RWPE1 (cell line): Measurements from ENCODE around the gene PPM1F.

ENCODE experiments used
- CTCF ChIA-PET: fragments of 350-600 bp; sonication (Branson Sonifier 250); formaldehyde crosslinking; extraction: SDS; loops from one replicate; lab custom pipeline; 2021; lab: Yijun Ruan, JAX
- POLR2A ChIA-PET: fragments of 400-600 bp; formaldehyde crosslinking; extraction: SDS; loops from one replicate; lab custom pipeline; 2020; ENCODE audit warnings: antibody characterized with exemption; ENCODE audit not compliant: low non-redundant PET; lab: Yijun Ruan, JAX
- DNase-seq: peaks from one replicate; pipeline ENCODE4 v3.0.0; 2012; ENCODE audit warnings: low spot score
- H3K27ac ChIP-seq: fragments of 450-650 bp; 2 replicates; pipeline ENCODE4 v1.5.1; 2017
- TF ChIP-seq, protein P1 (sequence below): fragments of 450-650 bp; conservative IDR thresholded peaks from 2 replicates; pipeline ENCODE4 v1.5.1; 2017; ENCODE audit warnings: low read depth, mild to moderate bottlenecking

The PPM1F gene

DNA sequence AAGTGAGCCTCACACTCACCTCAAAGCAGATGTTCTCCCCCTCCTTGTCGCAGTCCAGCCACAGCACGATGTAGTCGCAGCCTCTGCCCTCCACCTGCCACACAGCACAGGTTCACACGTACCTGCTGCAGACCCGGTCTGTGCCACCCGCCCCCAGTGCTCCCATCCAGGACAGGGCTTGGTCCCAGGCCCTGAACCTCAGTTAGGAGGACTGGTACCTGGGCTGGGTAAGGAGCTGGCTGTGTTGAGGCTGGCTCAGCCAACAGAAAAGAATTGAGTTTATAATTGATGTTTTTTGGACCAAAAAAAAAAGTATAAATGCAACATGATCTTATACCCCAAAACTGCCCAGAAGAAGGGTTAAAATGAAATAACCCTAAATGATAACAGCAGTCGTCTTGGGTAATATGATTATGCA is 19.2 kb upstream of the PPM1F start:
- TF ChIP-seq, protein P1, sequence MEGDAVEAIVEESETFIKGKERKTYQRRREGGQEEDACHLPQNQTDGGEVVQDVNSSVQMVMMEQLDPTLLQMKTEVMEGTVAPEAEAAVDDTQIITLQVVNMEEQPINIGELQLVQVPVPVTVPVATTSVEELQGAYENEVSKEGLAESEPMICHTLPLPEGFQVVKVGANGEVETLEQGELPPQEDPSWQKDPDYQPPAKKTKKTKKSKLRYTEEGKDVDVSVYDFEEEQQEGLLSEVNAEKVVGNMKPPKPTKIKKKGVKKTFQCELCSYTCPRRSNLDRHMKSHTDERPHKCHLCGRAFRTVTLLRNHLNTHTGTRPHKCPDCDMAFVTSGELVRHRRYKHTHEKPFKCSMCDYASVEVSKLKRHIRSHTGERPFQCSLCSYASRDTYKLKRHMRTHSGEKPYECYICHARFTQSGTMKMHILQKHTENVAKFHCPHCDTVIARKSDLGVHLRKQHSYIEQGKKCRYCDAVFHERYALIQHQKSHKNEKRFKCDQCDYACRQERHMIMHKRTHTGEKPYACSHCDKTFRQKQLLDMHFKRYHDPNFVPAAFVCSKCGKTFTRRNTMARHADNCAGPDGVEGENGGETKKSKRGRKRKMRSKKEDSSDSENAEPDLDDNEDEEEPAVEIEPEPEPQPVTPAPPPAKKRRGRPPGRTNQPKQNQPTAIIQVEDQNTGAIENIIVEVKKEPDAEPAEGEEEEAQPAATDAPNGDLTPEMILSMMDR: no peak
- ChIA-PET POLR2A (interaction anchor here (0.7 kb wide), 1 partner anchor 309 kb away, joined by 3 read pairs; no protein-coding TSS in a partner anchor), CTCF (interaction anchor here (0.6 to 1.3 kb wide), 7 partner anchors 10 to 1621 kb away, joined by 3 to 6 read pairs (median 3); no protein-coding TSS in a partner anchor)
- H3K27ac ChIP-seq: no peak overlapping the region
- no peak for DNase-seq

DNA sequence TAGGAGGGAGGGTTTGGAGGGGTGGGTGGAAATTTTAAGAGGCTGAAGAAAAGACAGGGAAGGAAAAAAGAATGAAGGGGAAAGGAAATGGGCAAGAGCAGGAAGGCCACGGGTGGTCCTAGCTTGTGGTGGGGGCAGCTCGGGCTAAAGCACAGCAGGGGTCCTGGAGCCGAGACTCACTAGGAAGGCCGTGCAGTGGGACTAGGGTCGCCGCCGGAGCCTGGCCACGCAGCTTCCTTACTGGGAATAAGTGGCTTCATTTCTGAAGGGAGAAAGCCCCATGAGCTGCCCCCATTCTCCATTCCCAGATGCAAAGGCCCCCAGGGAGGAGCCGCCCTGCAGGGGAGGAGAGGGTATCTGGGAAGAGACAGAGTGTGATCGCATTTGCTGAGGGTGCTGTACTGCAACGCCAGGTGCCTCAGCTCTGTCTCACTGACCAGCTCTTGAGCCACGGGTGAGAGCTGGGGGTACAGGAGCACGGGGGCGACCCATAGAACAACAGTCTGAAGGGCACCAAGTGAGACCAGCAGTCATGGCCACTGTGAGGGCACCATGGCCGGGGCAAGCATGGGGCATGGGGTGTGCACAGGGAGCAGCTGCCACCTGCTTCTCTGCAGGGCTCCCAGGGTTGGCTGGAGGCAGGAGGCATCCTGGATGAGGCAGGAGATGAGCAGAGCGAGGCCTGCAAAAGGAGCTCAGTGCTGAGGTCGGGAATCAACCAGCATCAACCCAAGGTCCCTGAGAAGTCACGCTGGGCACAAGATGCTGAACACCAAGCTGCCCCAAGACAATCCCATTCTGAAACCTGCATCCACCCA is 18.4 kb upstream of the PPM1F start:
- TF ChIP-seq, protein P1: no peak
- POLR2A ChIA-PET: interaction anchor here (0.7 kb wide), 1 partner anchor 308 kb away, joined by 3 read pairs; no protein-coding TSS in a partner anchor

DNA sequence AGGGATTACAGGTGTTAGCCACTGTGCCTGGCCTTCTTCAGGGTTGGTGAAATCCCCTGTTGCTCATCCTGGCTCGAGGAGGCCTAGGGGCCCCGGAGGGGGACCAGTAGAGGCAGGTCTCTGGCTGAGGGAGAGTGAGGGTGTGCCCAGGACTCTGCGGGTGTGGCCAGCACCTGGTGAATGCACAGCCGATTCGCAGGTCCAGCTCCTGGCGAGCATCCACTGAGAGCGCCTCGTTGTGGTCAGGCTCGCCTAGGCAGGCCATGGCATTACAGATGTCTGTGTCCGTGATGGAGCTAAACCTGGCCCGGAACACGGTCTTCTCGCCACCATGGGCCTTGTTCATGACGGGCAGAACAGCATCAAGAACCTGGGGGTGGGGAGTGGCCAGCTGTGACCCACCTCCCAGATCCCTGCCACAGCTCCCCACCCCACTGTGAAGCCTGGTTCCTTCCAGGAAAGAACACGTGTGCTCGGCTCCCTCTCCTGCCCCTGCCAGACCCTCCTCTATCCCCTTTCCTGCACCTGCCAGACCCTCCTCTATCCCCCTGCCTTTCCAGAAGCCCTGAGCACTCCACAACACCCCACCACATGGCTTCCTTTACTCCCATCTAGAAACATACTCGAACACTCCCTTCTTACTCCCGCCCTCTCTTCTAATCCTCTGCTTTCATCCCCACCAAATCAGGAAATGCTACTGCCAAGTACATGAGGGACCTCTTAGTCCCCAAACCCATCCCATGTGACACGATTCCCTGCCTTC is 17.6 kb upstream of the PPM1F start:
- H3K27ac ChIP-seq: peak overlapping the region; percentile 52
- TF ChIP-seq, protein P1: no peak
- no peak for DNase-seq
- ChIA-PET CTCF (interaction anchor here (0.6 to 0.9 kb wide), 2 partner anchors 17 to 32 kb away, joined by 3 to 4 read pairs; no protein-coding TSS in a partner anchor), POLR2A (no interaction called here)

More for the DNA sequence above, 18.4 kb upstream of the PPM1F start:
- peak overlapping the region; percentile 52; the same call in 1 of the 2 replicates for H3K27ac ChIP-seq
- no peak for DNase-seq
- CTCF ChIA-PET: interaction anchor here (0.9 to 1.3 kb wide), 3 partner anchors 18 to 91 kb away, joined by 3 to 4 read pairs (median 3); no protein-coding TSS in a partner anchor

DNA sequence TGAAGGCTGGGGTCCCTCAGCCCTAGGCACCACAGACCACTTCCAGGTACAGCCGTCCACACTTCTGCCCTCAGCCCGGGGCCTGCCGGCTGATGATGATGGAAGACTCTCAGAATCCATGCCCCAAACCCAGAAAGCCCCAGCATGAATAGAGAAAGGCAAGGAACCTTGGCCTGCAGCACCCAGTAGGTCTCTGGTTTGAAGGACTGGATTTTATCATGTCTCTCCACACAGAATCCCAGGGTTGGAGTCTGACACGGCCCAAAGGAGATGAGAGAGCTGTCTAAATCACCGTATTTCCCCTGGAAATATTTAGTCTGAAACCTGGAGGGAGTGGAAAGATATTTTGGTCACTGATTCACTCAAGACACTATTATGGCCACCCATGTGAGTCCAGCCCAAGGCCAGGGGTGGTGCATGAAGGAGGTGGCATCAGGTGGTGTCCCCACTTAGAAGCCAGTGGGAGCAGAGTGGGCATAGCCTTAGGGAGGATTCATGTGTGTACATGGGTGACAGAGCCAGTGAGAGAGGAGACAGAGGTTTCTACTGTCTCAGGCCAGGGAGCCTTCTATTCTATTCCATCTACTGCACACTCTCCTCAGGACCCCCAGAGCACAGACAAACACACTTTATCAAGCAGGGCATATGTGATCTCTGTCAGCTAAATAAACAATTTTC is 15.9 kb upstream of the PPM1F start:
- POLR2A ChIA-PET: no interaction called here
- TF ChIP-seq, protein P1: no peak
- CTCF ChIA-PET: no interaction called here
- no peak for DNase-seq
- H3K27ac ChIP-seq: no peak overlapping the region

DNA sequence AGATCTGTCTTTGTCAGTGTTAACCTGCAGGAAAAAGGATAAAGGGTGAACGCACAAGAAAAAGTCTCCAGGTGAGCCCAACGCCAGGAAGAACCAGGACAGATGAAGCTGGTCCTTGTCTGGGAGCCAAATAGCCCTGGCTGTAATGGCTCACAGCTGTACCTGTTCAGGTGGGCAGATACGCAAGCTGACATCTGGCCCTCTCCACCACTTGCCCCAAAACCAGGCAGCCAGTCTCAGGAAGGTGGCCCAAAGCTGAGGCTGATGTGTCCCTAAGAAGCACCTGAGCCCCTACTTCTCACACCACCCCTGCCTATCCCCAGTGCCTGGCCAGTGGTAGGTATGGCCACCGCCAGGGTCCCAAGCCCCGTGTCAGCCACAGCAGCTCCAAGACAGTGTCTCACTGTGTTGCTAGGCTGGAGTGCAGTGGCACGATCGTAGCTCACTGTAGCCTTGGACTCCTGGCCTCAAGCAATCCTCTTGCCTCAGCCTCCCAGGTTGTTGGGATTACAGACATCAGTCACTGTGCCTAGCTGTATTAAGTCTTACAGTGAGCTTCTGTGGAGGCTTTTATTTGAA is 15.1 kb upstream of the PPM1F start:
- TF ChIP-seq, protein P1: no peak
- no peak for DNase-seq
- no peak overlapping the region for H3K27ac ChIP-seq
- ChIA-PET CTCF (interaction anchor here (1.1 kb wide), 1 partner anchor 15 kb away, joined by 3 read pairs; the partner anchor contains the start of gene PPM1F), POLR2A (no interaction called here)
